ENCODE results near the gene EIF2AK2. TPM values are rescaled to one million over a fixed set of nuclear protein-coding genes. Genes with fewer than 3 reads are reported as not detected.

The EIF2AK2 gene
- total RNA-seq, 1 donor = 42.3 TPM

GRCh38 chr2:37180006-37180639, 23.3 kb upstream of the EIF2AK2 start:
- H3K9me3 ChIP-seq (ENCODE audit: low read depth, low read length) = no peaks in the 10 kb centered on the region
- no peaks in the 10 kb centered on the region for H3K36me3 ChIP-seq (ENCODE audit: insufficient read depth, low read length)
- no peak for TF ChIP-seq CTCF (IDR thresholded peaks at IDR 0.05; ENCODE audit: extremely low read depth, low read depth, low read length)
- peak overlapping the region; percentile 40 for H3K4me2 ChIP-seq (ENCODE audit: insufficient read depth, low read length)
- no peak overlapping the region for H3K27ac ChIP-seq (ENCODE audit: low read depth, low read length)
- no peaks in the 10 kb centered on the region for H3K27me3 ChIP-seq (ENCODE audit: insufficient read depth, low read length)
- H3K4me1 ChIP-seq (ENCODE audit: insufficient read depth, low read length) = no peaks in the 10 kb centered on the region
- DNase-seq (ENCODE audit: insufficient read length, low spot score, missing footprints) = peak; percentile 69
- peak overlapping the region; percentile 12 for H3K4me3 ChIP-seq (ENCODE audit: insufficient read depth, low read length)
- peak overlapping the region; percentile 59 for H2AFZ ChIP-seq (ENCODE audit: low read length)
- no peaks in the 10 kb centered on the region for H3K79me2 ChIP-seq (ENCODE audit: insufficient read depth, low read length)
- H4K20me1 ChIP-seq (ENCODE audit: insufficient read depth, low read length) = no peaks in the 10 kb centered on the region

- Histone ChIP-seq H3K27ac (ENCODE audit: low read depth, low read length) (no peak overlapping the region), H3K27me3 (ENCODE audit: insufficient read depth, low read length) (no peaks in the 10 kb centered on the region), H4K20me1 (ENCODE audit: insufficient read depth, low read length) (no peaks in the 10 kb centered on the region), H3K9me3 (ENCODE audit: low read depth, low read length) (no peaks in the 10 kb centered on the region), H3K79me2 (ENCODE audit: insufficient read depth, low read length) (no peaks in the 10 kb centered on the region), H3K4me2 (ENCODE audit: insufficient read depth, low read length) (no peak overlapping the region), H3K4me1 (ENCODE audit: insufficient read depth, low read length) (no peaks in the 10 kb centered on the region), H3K36me3 (ENCODE audit: insufficient read depth, low read length) (no peaks in the 10 kb centered on the region), H2AFZ (ENCODE audit: low read length) (peak overlapping the region; percentile 37), H3K4me3 (ENCODE audit: insufficient read depth, low read length) (no peak overlapping the region)
- TF ChIP-seq CTCF (IDR thresholded peaks at IDR 0.05; ENCODE audit: extremely low read depth, low read depth, low read length) = no peak
- DNase-seq (ENCODE audit: insufficient read length, low spot score, missing footprints) = no peak
Measured at GRCh38 chr2:37173741-37174140, 17.0 kb upstream of the EIF2AK2 start.

GRCh38 chr2:37171624-37171950, 14.8 kb upstream of the EIF2AK2 start:
- DNase-seq (ENCODE audit: insufficient read length, low spot score, missing footprints) = no peak
- H4K20me1 ChIP-seq (ENCODE audit: insufficient read depth, low read length) = no peaks in the 10 kb centered on the region
- H3K4me3 ChIP-seq (ENCODE audit: insufficient read depth, low read length) = no peak overlapping the region
- H2AFZ ChIP-seq (ENCODE audit: low read length) = no peak overlapping the region
- H3K27ac ChIP-seq (ENCODE audit: low read depth, low read length) = no peak overlapping the region
- no peaks in the 10 kb centered on the region for H3K4me1 ChIP-seq (ENCODE audit: insufficient read depth, low read length)
- no peaks in the 10 kb centered on the region for H3K9me3 ChIP-seq (ENCODE audit: low read depth, low read length)
- no peaks in the 10 kb centered on the region for H3K79me2 ChIP-seq (ENCODE audit: insufficient read depth, low read length)
- no peak for TF ChIP-seq CTCF (IDR thresholded peaks at IDR 0.05; ENCODE audit: extremely low read depth, low read depth, low read length)
- no peaks in the 10 kb centered on the region for H3K36me3 ChIP-seq (ENCODE audit: insufficient read depth, low read length)
- no peak overlapping the region for H3K4me2 ChIP-seq (ENCODE audit: insufficient read depth, low read length)
- no peaks in the 10 kb centered on the region for H3K27me3 ChIP-seq (ENCODE audit: insufficient read depth, low read length)

GRCh38 chr2:37168217-37168981, 11.6 kb upstream of the EIF2AK2 start:
- Histone ChIP-seq H3K4me2 (ENCODE audit: insufficient read depth, low read length) (peak overlapping the region; percentile 49), H3K79me2 (ENCODE audit: insufficient read depth, low read length) (no peaks in the 10 kb centered on the region), H3K9me3 (ENCODE audit: low read depth, low read length) (no peaks in the 10 kb centered on the region), H3K4me3 (ENCODE audit: insufficient read depth, low read length) (no peak overlapping the region), H3K27me3 (ENCODE audit: insufficient read depth, low read length) (no peaks in the 10 kb centered on the region), H3K27ac (ENCODE audit: low read depth, low read length) (no peak overlapping the region), H4K20me1 (ENCODE audit: insufficient read depth, low read length) (no peaks in the 10 kb centered on the region), H3K4me1 (ENCODE audit: insufficient read depth, low read length) (no peaks in the 10 kb centered on the region), H3K36me3 (ENCODE audit: insufficient read depth, low read length) (no peaks in the 10 kb centered on the region), H2AFZ (ENCODE audit: low read length) (peak overlapping the region; percentile 80)
- TF ChIP-seq CTCF (IDR thresholded peaks at IDR 0.05; ENCODE audit: extremely low read depth, low read depth, low read length) = peak; percentile 71
- DNase-seq (ENCODE audit: insufficient read length, low spot score, missing footprints) = peak; percentile 52

All from osteoblast (primary cell).